ENCODE data around the gene ZNF385C. TPM values are rescaled to one million over a fixed set of nuclear protein-coding genes. Genes with fewer than 3 reads are reported as not detected.
"Not testable (repeated sequence)": the region's sequence is repeated elsewhere in the genome, so short reads cannot be mapped to it uniquely, and the experiment has no call there.

ZNF385C gene
- total and polyA plus RNA-seq, 11 donors = 0.06 to 0.38 (median 0.19) TPM; not detected in 3

GRCh38 chr17:42016941-42017865 is 81.1 kb downstream of the ZNF385C start, which contains the start of gene DNAJC7:
Gene DNAJC7 (minus strand): TSS chr17:42017439. CDS start chr17:42017416, 23 bp downstream.
- DNase-seq (peak; percentile 92 to 96 (median 96)), ATAC-seq (peak; percentile 95 to 97 (median 96))
- H3K27me3 ChIP-seq = no peaks in the 10 kb centered on the region
- 0 to 1% (median 1%) methylated on average over 28 to 70 of the region's 70 CpGs for WGBS, 4 donors
- TF ChIP-seq POLR2A (IDR thresholded peaks at IDR 0.05) (peak in 1 of 2 donors; percentile 55), CTCF (IDR thresholded peaks at IDR 0.05) (peak in 2 of 12 donors; percentile 15 to 19)
- peaks cover 0 to 17% (median 7%) of the 10 kb centered on the region in 9 donors for H3K36me3 ChIP-seq
- intact Hi-C loops (cut with DNase I) = loop anchor here in 7 of 10 donors (2.0 to 5.0 kb wide), 2 partner anchors 50 kb away; partner anchors contain the start of gene CNP (in 7 of the 7)
- H3K27ac ChIP-seq = peak within 1 kb of the TSS; percentile 74 to 97 (median 94)
- H3K4me1 ChIP-seq = peaks cover 6 to 75% (median 57%) of the 10 kb centered on the region in 12 donors
- H3K9me3 ChIP-seq = no peaks in the 10 kb centered on the region
- peak within 1 kb of the TSS; percentile 64 to 99 (median 88) for H3K4me3 ChIP-seq

- Histone ChIP-seq H3K36me3 (peaks cover 0 to 9% (median 0%) of the 10 kb centered on the region in 9 donors), H3K9me3 (no peaks in the 10 kb centered on the region), H3K4me3 (peak overlapping the region; percentile 64 to 99 (median 88)), H3K27me3 (no peaks in the 10 kb centered on the region), H3K27ac (peak overlapping the region; percentile 74 to 97 (median 94)), H3K4me1 (peaks cover 6 to 76% (median 60%) of the 10 kb centered on the region in 12 donors)
- 2 to 3% (median 2%) methylated on average over 12 of the region's 12 CpGs for whole genome bisulfite sequencing, 4 donors
- no peak for TF ChIP-seq POLR2A (IDR thresholded peaks at IDR 0.05)
- no peak for TF ChIP-seq CTCF (IDR thresholded peaks at IDR 0.05)
- ATAC-seq (no peak), DNase-seq (no peak)
- intact Hi-C loops (cut with DNase I) = loop anchor here in 7 of 10 donors (2.0 to 5.0 kb wide), 2 partner anchors 49 to 50 kb away; partner anchors contain the start of gene CNP (in 7 of the 7)
Observed at GRCh38 chr17:42016411-42016831, 81.9 kb downstream of the ZNF385C start.

- not testable (repeated sequence) for DNase-seq, H3K27me3 ChIP-seq, H3K9me3 ChIP-seq, H3K4me3 ChIP-seq, ATAC-seq
- intact Hi-C loops (cut with DNase I) = loop anchor here in 1 of 10 donors (5.0 kb wide), 1 partner anchor 46 kb away; the partner anchor contains the start of gene CNP
- H3K4me1 ChIP-seq = peaks cover 6 to 83% (median 64%) of the 10 kb centered on the region in 12 donors
- WGBS, 4 donors = 93 to 94% (median 93%) methylated on average over 12 of the region's 12 CpGs
- peaks cover 0 to 13% (median 0%) of the 10 kb centered on the region in 9 donors for H3K36me3 ChIP-seq
- H3K27ac ChIP-seq = peak overlapping the region in 2 of 12 donors; percentile 26 to 38
Observed at GRCh38 chr17:42013740-42014139, 84.5 kb downstream of the ZNF385C start.

- not testable (repeated sequence) for H3K27me3 ChIP-seq, ATAC-seq, H3K4me3 ChIP-seq, DNase-seq, H3K9me3 ChIP-seq, H3K27ac ChIP-seq
- Histone ChIP-seq H3K4me1 (peaks cover 6 to 89% (median 64%) of the 10 kb centered on the region in 12 donors), H3K36me3 (peaks cover 0 to 22% (median 0%) of the 10 kb centered on the region in 9 donors)
- intact Hi-C loops (cut with DNase I) = loop anchor here in 1 of 10 donors (5.0 kb wide), 1 partner anchor 45 kb away; the partner anchor contains the start of gene CNP
- WGBS, 4 donors = 81 to 86% (median 83%) methylated on average over 4 of the region's 4 CpGs
Observed at GRCh38 chr17:42012363-42012762, 85.9 kb downstream of the ZNF385C start.

Measured in heart left ventricle (tissue), 16 donors.